ENCODE results near the gene WBP1L.

WBP1L gene

GRCh38 chr10:102761981-102762380 is 18.2 kb downstream of the WBP1L start:
- DNase-seq: no peak

- DNase-seq: no peak
These were observed 18.8 kb downstream of the WBP1L start for GRCh38 chr10:102762401-102763015.

- no peak for DNase-seq
These were observed 19.4 kb downstream of the WBP1L start for GRCh38 chr10:102763037-102763607.

DNA sequence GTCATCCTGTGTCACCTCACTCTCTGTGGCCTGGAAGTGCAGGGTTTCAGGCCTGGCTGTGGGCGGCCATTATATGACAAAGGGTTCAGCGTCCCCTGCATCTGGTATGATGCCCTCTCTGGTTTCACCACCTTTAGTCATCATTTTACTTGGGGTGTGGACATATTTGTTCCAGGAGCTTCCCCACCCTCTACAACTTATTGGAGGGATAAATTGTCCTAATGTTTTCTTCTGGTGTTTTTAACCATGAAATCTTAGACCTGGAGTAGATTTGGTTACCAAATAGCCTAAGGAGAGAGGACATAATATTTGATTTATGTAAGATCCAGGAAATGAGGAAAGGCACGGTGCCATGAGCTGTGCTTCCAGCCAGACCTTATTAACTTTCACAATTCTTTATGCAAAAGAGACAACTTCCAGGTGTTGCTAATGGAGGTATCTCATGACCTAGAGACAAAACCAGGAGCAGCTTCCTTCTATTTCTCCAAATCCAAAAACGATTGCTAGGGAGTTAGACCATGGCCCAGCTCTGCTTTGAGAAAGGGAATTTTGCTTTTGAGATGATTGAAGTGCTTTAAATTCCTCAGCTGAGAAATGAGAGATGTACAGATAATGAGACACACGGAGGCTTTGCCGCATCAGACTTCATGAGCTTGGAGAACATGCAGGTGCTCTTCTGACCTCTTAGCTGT is 20.9 kb downstream of the WBP1L start:
- no peak for DNase-seq

- DNase-seq: no peak
These were observed 21.6 kb downstream of the WBP1L start for GRCh38 chr10:102765336-102765735.

GRCh38 chr10:102767428-102768160 is 23.8 kb downstream of the WBP1L start:
- no peak for DNase-seq

- no peak for DNase-seq
These were observed 25.8 kb downstream of the WBP1L start for GRCh38 chr10:102769375-102770107.

DNA sequence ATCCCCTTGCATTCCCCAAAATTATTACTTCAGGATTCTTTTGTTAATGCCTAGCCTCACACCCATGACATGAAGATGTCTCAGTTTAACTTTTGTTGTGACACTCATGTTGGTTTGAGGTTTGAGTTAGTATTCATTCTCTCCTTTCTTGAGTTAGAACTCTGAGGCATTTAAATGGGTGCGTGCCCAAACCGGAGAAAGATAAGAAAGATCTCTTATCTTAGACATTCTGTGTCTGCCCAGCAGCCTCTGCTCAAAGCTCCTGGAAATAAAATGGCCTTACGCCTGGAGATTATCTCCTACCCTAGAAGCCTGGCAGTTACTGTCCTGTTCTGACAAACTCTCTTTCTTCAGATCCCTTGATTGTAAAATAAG is 26.3 kb downstream of the WBP1L start:
- DNase-seq: no peak

- no peak for DNase-seq
These were observed 27.0 kb downstream of the WBP1L start for GRCh38 chr10:102770792-102771191.

- no peak for DNase-seq
These were observed 29.6 kb downstream of the WBP1L start for GRCh38 chr10:102773320-102773719.

DNA sequence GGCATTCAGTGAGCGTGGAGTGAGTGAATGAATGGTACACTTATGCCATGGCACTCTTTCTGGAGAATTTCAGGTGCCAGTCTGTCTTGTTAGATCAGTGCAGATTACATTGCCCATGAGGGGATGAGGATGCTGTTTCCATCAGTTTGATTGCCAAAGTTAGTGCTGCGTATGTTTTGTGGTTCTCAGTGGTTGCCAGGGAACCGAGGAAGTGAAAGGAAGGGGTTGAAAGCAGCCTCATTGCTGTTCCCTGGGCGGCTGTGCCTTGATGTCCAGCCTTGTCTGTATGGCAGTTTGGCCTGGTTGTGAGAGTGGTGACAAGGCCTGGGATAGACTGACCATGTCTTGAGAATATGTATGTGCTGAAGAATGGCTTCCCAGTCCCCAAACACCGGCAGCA is 30.2 kb downstream of the WBP1L start:
- DNase-seq: no peak

DNA sequence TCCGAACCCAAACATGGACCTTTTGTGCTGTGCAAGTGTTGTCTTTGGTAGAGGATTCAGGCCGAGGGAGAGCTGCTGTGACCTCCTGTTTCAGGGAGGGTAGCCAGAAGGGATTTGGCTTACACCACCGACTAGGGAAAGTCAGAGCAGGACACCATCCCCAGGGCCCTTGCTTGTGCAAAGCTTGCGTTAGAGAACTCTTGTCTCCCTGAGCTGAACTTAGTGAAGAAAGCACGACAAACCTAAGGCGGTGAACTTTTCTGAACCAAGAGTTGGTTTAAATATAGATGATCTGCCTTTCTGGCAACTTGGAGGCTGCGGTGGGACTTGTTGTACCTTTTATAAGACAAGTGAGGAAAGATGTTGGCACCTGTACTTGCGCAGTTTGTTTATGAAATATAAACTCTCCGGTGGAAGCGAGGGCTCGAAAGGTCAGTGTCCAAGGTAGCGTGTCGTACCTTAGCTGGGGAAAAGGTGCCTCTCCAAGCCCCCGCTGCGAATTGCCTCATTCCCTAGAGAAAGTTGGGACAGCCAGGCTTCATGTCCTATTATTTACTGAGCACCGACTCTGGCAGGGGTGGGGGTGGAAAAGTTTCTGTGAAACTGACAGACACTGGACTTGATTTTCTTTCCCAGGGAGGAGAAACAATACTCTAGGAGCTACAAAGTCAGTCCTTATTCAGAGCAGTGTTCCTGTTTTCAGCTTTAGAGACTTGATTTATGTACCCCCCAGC is 31.6 kb downstream of the WBP1L start:
- no peak for DNase-seq

GRCh38 chr10:102775935-102776669 is 32.4 kb downstream of the WBP1L start:
- peak; percentile 27 for DNase-seq

- DNase-seq: no peak
These were observed 33.2 kb downstream of the WBP1L start for GRCh38 chr10:102776779-102777456.

DNA sequence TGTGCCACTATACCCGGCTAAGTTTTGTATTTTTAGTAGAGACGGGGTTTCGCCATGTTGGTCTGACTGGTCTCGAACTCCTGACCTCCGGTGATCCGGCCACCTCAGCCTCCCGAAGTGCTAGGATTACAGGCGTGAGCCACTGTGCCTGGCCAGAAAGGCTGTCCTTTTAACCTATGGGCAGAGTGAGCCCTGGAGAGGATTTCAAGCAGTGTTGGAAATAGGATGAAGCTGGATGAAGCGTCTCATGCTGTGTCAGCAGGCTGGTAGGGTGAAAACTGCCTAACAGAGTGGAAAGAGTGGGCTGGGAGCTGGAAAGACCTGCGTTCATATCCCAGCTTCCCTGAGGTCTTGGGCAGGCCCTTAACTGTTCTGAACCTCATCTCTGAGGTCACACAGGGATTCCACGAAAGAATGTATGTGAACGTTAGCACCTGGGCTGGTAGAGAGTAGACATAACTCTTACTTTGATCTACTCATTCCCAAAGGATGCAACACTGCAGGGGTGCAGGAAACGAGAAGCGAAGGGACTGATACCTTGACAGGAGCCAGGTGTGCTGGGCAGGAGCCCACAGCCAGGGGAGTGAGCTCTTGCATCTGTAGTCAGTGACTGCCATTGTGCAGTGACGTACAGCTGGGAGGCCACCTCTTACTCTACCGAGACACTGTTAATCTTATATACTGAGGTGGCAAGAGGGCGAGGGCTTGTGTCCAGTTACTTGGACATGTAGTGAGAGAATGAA is 34.1 kb downstream of the WBP1L start:
- DNase-seq: no peak

GRCh38 chr10:102778781-102779180 is 35.0 kb downstream of the WBP1L start:
- DNase-seq: no peak

DNA sequence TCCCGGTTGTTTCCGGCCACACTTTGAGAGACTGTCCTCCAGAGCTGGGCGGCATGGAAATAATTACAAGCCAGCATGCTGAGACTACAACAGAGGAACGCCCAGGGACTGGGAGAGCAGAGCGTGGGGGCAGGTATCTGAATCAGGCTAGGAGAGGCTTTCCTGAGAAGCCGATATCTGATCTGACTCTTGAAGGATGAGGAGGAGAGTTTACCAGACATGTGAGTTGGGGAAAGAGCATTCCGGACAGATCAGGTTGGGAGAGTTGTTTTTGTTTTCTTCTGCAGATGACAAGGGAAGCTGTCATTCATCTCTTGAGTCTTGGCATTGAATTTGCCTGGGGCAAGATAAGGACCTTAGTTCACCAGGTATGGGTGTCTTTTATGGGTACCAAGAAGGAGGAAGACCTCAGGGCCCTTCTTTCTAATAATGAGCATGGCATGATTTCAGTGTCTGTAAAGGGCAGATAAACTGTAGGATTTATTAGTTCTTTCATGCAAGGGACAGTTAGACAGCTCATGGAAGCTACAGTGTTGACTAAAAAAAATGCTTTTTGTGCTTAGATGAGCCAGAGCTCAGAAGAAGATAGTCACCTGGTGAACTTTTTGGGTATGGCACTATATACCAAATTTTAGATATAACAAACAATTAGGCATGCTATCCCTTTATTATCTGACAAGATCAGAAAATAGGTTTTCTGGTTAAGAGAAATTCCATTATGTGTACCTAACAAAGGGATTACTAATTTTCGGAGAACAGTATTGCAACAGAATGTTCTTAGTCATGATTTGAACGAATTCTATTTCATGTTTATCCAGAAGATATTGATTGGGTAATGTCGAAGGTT is 36.2 kb downstream of the WBP1L start:
- DNase-seq: no peak

- no peak for DNase-seq
These were observed 36.7 kb downstream of the WBP1L start for GRCh38 chr10:102780527-102780808.

GRCh38 chr10:102781090-102781920 is 37.6 kb downstream of the WBP1L start:
- no peak for DNase-seq
